H9 (cell line): ENCODE measurements around the gene KCNIP4. TPM values are rescaled to one million over a fixed set of nuclear protein-coding genes. Genes with fewer than 3 reads are reported as not detected.

Source experiments
- DNase-seq: peaks from one replicate; pipeline ENCODE4 v3.0.0-alpha.2; 2017
- H2AFZ ChIP-seq: one replicate; pipeline ENCODE4 v1.6.1; 2013; ENCODE audit warnings: mild to moderate bottlenecking, low read length, control low read depth, moderate library complexity
- H2AK5ac ChIP-seq: 2 replicates; pipeline ENCODE4 v1.6.1; 2013; ENCODE audit warnings: low read length, control low read depth, mixed read lengths; ENCODE audit not compliant: insufficient read length
- H2BK120ac ChIP-seq: one replicate; pipeline ENCODE4 v1.6.1; 2013; ENCODE audit warnings: low read depth, mild to moderate bottlenecking, low read length, control low read depth, inconsistent platforms; ENCODE audit not compliant: poor library complexity, severe bottlenecking
- H2BK12ac ChIP-seq: 2 replicates; pipeline ENCODE4 v1.6.1; 2013; ENCODE audit warnings: low read length, control low read depth, mixed read lengths, low read depth; ENCODE audit not compliant: insufficient read length
- H2BK15ac ChIP-seq: 2 replicates; pipeline ENCODE4 v1.6.1; 2013; ENCODE audit warnings: low read depth, low read length, control low read depth
- H2BK20ac ChIP-seq: one replicate; pipeline ENCODE4 v1.6.1; 2013; ENCODE audit warnings: low read depth, mild to moderate bottlenecking, low read length, control low read depth, inconsistent platforms; ENCODE audit not compliant: poor library complexity, severe bottlenecking
- H2BK5ac ChIP-seq: 2 replicates; pipeline ENCODE4 v1.6.1; 2013; ENCODE audit warnings: low read length, control low read depth, mixed read lengths; ENCODE audit not compliant: insufficient read length
- H3K14ac ChIP-seq: 2 replicates; pipeline ENCODE4 v1.6.1; 2013; ENCODE audit warnings: low read length, control low read depth; ENCODE audit not compliant: insufficient read depth
- H3K18ac ChIP-seq: 2 replicates; pipeline ENCODE4 v1.6.1; 2013; ENCODE audit warnings: low read depth, mild to moderate bottlenecking, mixed read lengths, low read length, control low read depth; ENCODE audit not compliant: insufficient read length
- H3K23ac ChIP-seq: 2 replicates; pipeline ENCODE4 v1.6.1; 2013; ENCODE audit warnings: low read length, control low read depth, mixed read lengths, low read depth; ENCODE audit not compliant: insufficient read length
- H3K23me2 ChIP-seq: 2 replicates; pipeline ENCODE4 v1.6.1; 2013; ENCODE audit warnings: low read depth, mild to moderate bottlenecking, mixed read lengths, low read length, control low read depth; ENCODE audit not compliant: insufficient read length, poor library complexity, severe bottlenecking
- H3K27ac ChIP-seq: 2 replicates; pipeline ENCODE4 v1.5.1; 2013; ENCODE audit warnings: low read length, control low read depth, mixed read lengths, low read depth; ENCODE audit not compliant: insufficient read length
- H3K27me3 ChIP-seq: 2 replicates; pipeline ENCODE4 v1.6.1; 2013; ENCODE audit warnings: low read length, control low read depth, inconsistent platforms; ENCODE audit not compliant: insufficient read depth
- H3K4ac ChIP-seq: 2 replicates; pipeline ENCODE4 v1.6.1; 2013; ENCODE audit warnings: low read depth, mild to moderate bottlenecking, control low read depth, inconsistent platforms, low read length, moderate library complexity
- H3K4me1 ChIP-seq: 2 replicates; pipeline ENCODE4 v1.6.1; 2013; ENCODE audit warnings: low read length, control low read depth, inconsistent platforms; ENCODE audit not compliant: insufficient read depth
- H3K4me2 ChIP-seq: 2 replicates; pipeline ENCODE4 v1.6.1; 2013; ENCODE audit warnings: low read length, control low read depth, mixed read lengths; ENCODE audit not compliant: insufficient read length, insufficient read depth
- H3K56ac ChIP-seq: 2 replicates; pipeline ENCODE4 v1.6.1; 2013; ENCODE audit warnings: low read depth, mild to moderate bottlenecking, mixed read lengths, low read length, control low read depth; ENCODE audit not compliant: insufficient read length
- H3K79me1 ChIP-seq: 2 replicates; pipeline ENCODE4 v1.6.1; 2013; ENCODE audit warnings: low read depth, mild to moderate bottlenecking, moderate library complexity, low read length, control low read depth, inconsistent platforms; ENCODE audit not compliant: insufficient read depth, poor library complexity, severe bottlenecking
- H3K79me2 ChIP-seq: 2 replicates; pipeline ENCODE4 v1.6.1; 2013; ENCODE audit warnings: low read length, control low read depth, inconsistent platforms; ENCODE audit not compliant: insufficient read depth
- H3K9ac ChIP-seq: 2 replicates; pipeline ENCODE4 v1.6.1; 2013; ENCODE audit warnings: low read length, control low read depth, mixed read lengths; ENCODE audit not compliant: insufficient read length; ENCODE audit errors: extremely low read depth
- H3K9me3 ChIP-seq: one replicate; pipeline ENCODE4 v1.6.1; 2013; ENCODE audit warnings: low read depth, low read length, inconsistent platforms; ENCODE audit not compliant: control insufficient read depth
- H3T11ph ChIP-seq: one replicate; pipeline ENCODE4 v1.6.1; 2013; ENCODE audit warnings: mild to moderate bottlenecking, low read length, control low read depth, inconsistent platforms
- H4K20me1 ChIP-seq: one replicate; pipeline ENCODE4 v1.6.1; 2013; ENCODE audit not compliant: control insufficient read depth, insufficient read length, insufficient read depth
- H4K5ac ChIP-seq: 2 replicates; pipeline ENCODE4 v1.6.1; 2013; ENCODE audit warnings: low read depth, mild to moderate bottlenecking, mixed read lengths, low read length, control low read depth; ENCODE audit not compliant: insufficient read length
- H4K8ac ChIP-seq: replicated peaks from 2 replicates; pipeline ENCODE4 v1.6.1; 2013; ENCODE audit warnings: low read length, control low read depth, mixed read lengths, low read depth; ENCODE audit not compliant: insufficient read length
- H4K91ac ChIP-seq: 2 replicates; pipeline ENCODE4 v1.6.1; 2013; ENCODE audit warnings: low read depth, mild to moderate bottlenecking, moderate library complexity, mixed read lengths, low read length, control low read depth; ENCODE audit not compliant: insufficient read length
- H3K27ac Mint-ChIP-seq, 3 experiments: 2 replicates in 2 of 3; 3 replicates in 1 of 3; pipeline ENCODE4 v1.8.0; 2020 to 2021; ENCODE audit warnings: mixed read lengths in 3 of 3, mild to moderate bottlenecking in 1 of 3, moderate library complexity in 1 of 3
- H3K27me3 Mint-ChIP-seq: 2 replicates; pipeline ENCODE4 v1.8.0; 2021; ENCODE audit warnings: low read depth, mild to moderate bottlenecking, moderate library complexity, mixed read lengths
- H3K36me3 Mint-ChIP-seq, 3 experiments: 2 replicates in 2 of 3; 3 replicates in 1 of 3; pipeline ENCODE4 v1.8.0; 2020 to 2021; ENCODE audit warnings: low read depth in 3 of 3, mixed read lengths in 3 of 3; ENCODE audit not compliant: insufficient read depth in 1 of 3
- H3K4me1 Mint-ChIP-seq, 2 experiments: 2 replicates each; pipeline ENCODE4 v1.8.0; 2020; ENCODE audit warnings: mixed read lengths in 2 of 2
- H3K4me3 Mint-ChIP-seq, 2 experiments: 2 replicates in 1 of 2; 3 replicates in 1 of 2; pipeline ENCODE4 v1.8.0; 2020 to 2021; ENCODE audit warnings: mild to moderate bottlenecking in 2 of 2, mixed read lengths in 2 of 2, moderate library complexity in 1 of 2
- H3K9me3 Mint-ChIP-seq, 2 experiments: 2 replicates in 1 of 2; 3 replicates in 1 of 2; pipeline ENCODE4 v1.8.0; 2020; ENCODE audit warnings: mild to moderate bottlenecking in 2 of 2, mixed read lengths in 2 of 2, moderate library complexity in 1 of 2
- WGBS: extraction: QIAGEN DNeasy Blood & Tissue Kit; methylation state at CpG from one replicate; pipeline ENCODE4 v1.1.7; 2013; ENCODE audit warnings: missing lambda C conversion rate, low lambda C conversion rate, mixed read lengths; ENCODE audit not compliant: insufficient read length; ENCODE audit errors: extremely low coverage; 5-methylcytosine and 5-hydroxymethylcytosine counted together
- total RNA-seq: library from RNA; stranded (reverse); gene quantifications from 2 replicates; pipeline ENCODE4 v1.2.1, GENCODE V29; 2021
- TF ChIP-seq, protein P1 (sequence below): fragments of 200-600 bp; sonication (generic); conservative IDR thresholded peaks from 3 replicates; pipeline ENCODE4 v1.8.0; 2021; ENCODE audit warnings: antibody characterized with exemption, mild to moderate bottlenecking

KCNIP4 gene
- total RNA-seq, 1 experiment from 2014 or later = not detected

DNA sequence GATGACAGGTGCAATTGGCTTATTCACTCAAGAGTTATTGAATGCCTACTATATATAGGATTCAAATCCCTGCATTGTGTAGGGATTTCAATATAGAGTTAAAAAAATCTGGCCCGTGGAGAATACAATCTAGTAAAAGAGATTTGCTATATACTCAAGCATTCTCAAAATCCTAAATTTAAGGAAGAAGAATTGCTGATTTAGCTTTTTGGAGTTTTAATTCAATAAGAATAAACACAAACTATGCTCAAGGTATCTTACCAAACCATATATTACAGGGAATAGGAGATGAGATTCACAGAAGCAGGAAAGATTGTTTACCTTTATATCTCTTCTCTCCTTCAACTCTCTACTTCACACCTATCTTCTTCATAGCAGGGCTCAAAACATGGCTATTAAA lies 771.5 kb downstream of the KCNIP4 start:
- no peaks in the 10 kb centered on the region for H3K27me3 Mint-ChIP-seq
- Histone ChIP-seq H3K14ac (no peak overlapping the region), H3K9ac (no peak overlapping the region), H4K5ac (no peak overlapping the region), H3K23me2 (no peaks in the 10 kb centered on the region), H2AK5ac (no peak overlapping the region), H2BK12ac (no peak overlapping the region), H3K23ac (no peak overlapping the region), H3K27ac (no peak overlapping the region), H2BK15ac (no peak overlapping the region), H3K4me1 (no peaks in the 10 kb centered on the region), H3K56ac (no peak overlapping the region), H3K4me2 (no peak overlapping the region), H3K79me1 (no peaks in the 10 kb centered on the region), H4K91ac (no peak overlapping the region), H3K27me3 (no peaks in the 10 kb centered on the region), H2BK20ac (no peak overlapping the region), H3K9me3 (no peaks in the 10 kb centered on the region), H4K20me1 (no peaks in the 10 kb centered on the region), H4K8ac (no peak overlapping the region), H2BK5ac (no peak overlapping the region), H3K79me2 (no peaks in the 10 kb centered on the region), H3K4ac (no peak overlapping the region), H3T11ph (no peak overlapping the region), H2AFZ (no peak overlapping the region), H2BK120ac (no peak overlapping the region), H3K18ac (no peak overlapping the region)
- DNase-seq = no peak
- no peak overlapping the region for H3K27ac Mint-ChIP-seq
- no peaks in the 10 kb centered on the region for H3K9me3 Mint-ChIP-seq
- H3K36me3 Mint-ChIP-seq = no peaks in the 10 kb centered on the region
- no peaks in the 10 kb centered on the region for H3K4me1 Mint-ChIP-seq
- WGBS = no CpG with 5 or more reads among the region's 1 CpG
- H3K4me3 Mint-ChIP-seq = no peak overlapping the region
- TF ChIP-seq, protein P1, sequence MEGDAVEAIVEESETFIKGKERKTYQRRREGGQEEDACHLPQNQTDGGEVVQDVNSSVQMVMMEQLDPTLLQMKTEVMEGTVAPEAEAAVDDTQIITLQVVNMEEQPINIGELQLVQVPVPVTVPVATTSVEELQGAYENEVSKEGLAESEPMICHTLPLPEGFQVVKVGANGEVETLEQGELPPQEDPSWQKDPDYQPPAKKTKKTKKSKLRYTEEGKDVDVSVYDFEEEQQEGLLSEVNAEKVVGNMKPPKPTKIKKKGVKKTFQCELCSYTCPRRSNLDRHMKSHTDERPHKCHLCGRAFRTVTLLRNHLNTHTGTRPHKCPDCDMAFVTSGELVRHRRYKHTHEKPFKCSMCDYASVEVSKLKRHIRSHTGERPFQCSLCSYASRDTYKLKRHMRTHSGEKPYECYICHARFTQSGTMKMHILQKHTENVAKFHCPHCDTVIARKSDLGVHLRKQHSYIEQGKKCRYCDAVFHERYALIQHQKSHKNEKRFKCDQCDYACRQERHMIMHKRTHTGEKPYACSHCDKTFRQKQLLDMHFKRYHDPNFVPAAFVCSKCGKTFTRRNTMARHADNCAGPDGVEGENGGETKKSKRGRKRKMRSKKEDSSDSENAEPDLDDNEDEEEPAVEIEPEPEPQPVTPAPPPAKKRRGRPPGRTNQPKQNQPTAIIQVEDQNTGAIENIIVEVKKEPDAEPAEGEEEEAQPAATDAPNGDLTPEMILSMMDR = no peak
